Epithelial cell of proximal tubule (primary cell): ENCODE results near the gene GAR1. TPM values are rescaled to one million over a fixed set of nuclear protein-coding genes. Genes with fewer than 3 reads are reported as not detected.

Source experiments
- DNase-seq: peaks from one replicate; pipeline ENCODE4 v3.0.0-alpha.2; 2011; ENCODE audit warnings: low read depth
- H3K4me3 ChIP-seq: 2 replicates; pipeline ENCODE4 v1.5.1; 2011; ENCODE audit warnings: low read depth, mild to moderate bottlenecking, low read length
- total RNA-seq: library from RNA; depleted of rRNA; stranded (reverse); fragments of >200 nt; gene quantifications from 2 replicates; pipeline ENCODE4 v1.2.3, GENCODE V29; 2015
- TF ChIP-seq, protein P1 (sequence below): conservative IDR thresholded peaks from 2 replicates; pipeline ENCODE4 v1.5.1; 2012; ENCODE audit warnings: low read depth, mild to moderate bottlenecking, low read length

GAR1 gene
- total RNA-seq, 1 donor from 2014 or later: 12.7 TPM

DNA sequence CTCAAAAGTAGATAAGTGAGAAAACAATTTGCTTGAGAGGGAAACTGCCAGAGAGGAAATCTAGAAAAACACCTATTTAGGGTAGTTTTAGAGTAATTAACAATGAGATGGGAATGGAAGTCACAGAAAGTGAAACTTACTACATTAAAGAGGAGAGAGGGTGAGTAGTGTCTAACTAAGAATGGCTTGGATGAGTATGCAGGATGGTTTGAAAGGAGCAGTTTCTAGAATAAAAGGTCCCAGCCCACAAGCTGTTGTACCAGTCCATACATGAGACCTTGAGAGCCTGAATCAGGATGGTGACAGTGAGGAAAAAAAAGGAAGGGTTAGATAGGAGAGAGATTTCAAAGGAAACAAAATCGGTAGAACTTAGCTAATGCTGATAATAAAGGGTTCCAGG is 1.3 kb downstream of the GAR1 start:
- peak overlapping the region; percentile 98 for H3K4me3 ChIP-seq
- TF ChIP-seq, protein P1, sequence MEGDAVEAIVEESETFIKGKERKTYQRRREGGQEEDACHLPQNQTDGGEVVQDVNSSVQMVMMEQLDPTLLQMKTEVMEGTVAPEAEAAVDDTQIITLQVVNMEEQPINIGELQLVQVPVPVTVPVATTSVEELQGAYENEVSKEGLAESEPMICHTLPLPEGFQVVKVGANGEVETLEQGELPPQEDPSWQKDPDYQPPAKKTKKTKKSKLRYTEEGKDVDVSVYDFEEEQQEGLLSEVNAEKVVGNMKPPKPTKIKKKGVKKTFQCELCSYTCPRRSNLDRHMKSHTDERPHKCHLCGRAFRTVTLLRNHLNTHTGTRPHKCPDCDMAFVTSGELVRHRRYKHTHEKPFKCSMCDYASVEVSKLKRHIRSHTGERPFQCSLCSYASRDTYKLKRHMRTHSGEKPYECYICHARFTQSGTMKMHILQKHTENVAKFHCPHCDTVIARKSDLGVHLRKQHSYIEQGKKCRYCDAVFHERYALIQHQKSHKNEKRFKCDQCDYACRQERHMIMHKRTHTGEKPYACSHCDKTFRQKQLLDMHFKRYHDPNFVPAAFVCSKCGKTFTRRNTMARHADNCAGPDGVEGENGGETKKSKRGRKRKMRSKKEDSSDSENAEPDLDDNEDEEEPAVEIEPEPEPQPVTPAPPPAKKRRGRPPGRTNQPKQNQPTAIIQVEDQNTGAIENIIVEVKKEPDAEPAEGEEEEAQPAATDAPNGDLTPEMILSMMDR: no peak
- no peak for DNase-seq

DNA sequence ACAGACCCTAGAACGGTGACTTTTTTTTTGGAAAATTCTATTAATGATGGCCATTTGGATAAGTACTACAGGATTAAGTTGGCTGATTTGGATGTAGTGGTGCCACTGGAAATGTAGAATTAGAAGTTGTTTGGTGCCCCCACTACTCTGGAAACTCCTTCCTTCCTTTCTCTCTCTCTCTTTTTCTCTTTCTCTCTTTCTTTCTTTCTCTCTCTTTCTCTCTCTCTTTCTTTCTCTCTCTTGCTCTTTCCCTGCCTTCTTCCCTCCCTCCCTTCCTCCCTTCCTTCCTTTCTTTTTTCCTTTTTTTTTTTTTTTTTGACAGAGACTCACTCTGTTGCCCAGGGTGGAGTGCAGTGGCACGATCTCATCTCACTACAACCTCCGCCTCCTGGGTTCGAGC is 2.7 kb downstream of the GAR1 start:
- H3K4me3 ChIP-seq: no peak overlapping the region
- TF ChIP-seq, protein P1: no peak
- no peak for DNase-seq

DNA sequence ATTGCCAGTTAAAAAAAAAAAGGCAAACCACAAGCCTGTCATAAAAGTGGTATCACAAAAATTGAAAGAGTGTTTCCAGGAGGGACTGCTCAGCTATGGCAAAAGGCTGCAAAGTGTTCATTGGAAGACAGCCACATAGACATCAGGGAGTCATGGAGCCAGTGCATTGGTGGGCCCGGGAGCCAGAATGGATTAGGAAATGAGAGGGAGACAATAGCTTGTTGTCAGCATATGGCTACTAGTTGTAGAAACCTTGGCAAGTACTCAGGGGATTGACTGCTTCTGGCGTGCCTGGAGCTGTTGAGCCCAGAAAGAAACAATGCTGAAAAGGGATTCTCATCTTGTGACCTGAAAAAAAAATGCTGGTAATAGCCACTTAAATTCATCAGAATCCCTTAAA is 5.0 kb downstream of the GAR1 start:
- no peak overlapping the region for H3K4me3 ChIP-seq
- no peak for DNase-seq
- TF ChIP-seq, protein P1: no peak

DNA sequence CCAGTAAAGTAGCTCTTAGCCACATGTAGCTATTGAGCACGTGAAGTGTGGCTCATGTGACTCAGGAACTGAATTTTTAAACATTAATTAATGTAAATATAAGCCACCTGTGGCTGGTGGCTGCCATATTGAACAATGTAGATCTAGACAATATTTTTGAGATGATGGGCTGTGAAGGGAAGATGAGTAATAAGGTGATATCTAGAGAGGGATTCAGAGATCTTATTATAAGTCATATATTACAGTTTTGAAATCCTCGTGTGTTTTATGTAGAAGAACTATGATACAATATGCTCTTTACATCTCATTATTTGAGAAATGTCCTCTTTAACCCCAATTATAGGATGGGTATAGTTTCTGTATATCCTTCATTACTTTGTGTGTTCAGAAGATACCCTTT is 5.6 kb downstream of the GAR1 start:
- DNase-seq: no peak
- no peak overlapping the region for H3K4me3 ChIP-seq
- TF ChIP-seq, protein P1: no peak

DNA sequence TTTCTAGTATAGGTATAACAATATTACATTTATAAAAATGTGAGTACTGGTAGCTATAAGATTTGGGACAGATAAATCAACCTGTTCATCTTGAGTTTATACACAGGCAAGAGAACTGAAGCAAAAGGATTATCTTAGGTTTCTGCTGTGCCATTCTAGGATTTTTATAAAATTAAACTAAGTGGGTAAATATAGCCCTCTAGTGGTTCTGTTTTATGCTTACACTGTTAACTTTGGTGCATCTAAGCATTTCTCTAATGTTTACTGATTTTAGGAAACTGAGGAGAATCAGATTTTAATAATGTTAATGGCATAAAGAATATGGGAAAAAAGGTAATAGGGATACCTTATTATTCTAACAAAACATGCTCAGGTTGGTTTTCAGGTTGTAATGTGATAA is 11.2 kb downstream of the GAR1 start:
- TF ChIP-seq, protein P1: peak; percentile 52

DNA sequence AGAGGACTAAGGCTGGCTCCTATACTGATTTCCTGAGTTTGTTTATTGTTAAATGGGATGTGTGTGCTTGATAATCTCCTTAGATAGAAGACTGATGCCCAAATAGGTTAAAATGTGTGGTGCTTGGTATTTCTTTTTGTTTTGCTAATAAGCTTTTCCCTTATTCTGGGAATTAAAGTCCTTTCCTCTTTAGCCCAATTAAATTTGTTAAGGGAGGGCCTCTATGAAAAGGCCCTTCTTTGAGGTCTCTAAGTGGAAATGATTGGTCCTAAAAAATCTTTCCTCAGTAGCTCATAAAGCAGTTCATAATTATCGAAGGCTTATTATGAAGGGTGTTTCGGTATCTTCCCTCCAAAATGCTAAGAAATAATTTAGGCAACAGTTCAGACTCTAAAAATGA is 12.1 kb downstream of the GAR1 start, which contains the start of gene RRH:
Gene RRH, plus strand, starts transcription at position 301 of the 400 bp plus-strand sequence. Its CDS starts 56 bp downstream, at position 357.
- TF ChIP-seq, protein P1: no peak
- no peak within 1 kb of the TSS for H3K4me3 ChIP-seq
- no peak for DNase-seq

More for the DNA sequence above, 11.2 kb downstream of the GAR1 start:
- DNase-seq: no peak
- no peak overlapping the region for H3K4me3 ChIP-seq

DNA sequence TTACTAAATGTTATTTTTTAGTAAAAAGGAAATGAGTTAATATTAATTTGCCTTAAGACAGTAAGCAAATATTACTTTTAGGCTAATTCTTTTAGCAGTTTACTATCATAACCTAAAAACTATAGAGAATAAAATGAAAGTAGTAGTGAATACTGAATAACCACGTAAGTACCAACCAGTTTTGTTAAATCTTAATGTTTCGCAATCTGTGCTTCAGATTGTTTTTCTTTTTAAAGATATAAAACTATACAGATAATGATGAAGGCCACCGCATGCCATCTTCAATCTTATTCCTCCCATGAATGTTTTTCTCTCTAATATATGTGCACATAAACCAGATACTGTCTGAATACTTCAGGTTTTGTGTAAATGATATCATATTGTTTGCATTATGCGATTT is 18.2 kb downstream of the GAR1 start:
- H3K4me3 ChIP-seq: no peak overlapping the region
- no peak for DNase-seq
- TF ChIP-seq, protein P1: no peak
